Ovary (tissue), 3 donors: ENCODE results near the gene PSTK.

Source experiments
- EP300 ChIP-seq: sonication (generic); formaldehyde crosslinking; IDR thresholded peaks from one replicate; pipeline ENCODE4 v1.6.1; 2017; ENCODE audit warnings: antibody characterized with exemption
- POLR2A ChIP-seq: fragments of 450-650 bp; IDR thresholded peaks from one replicate; pipeline ENCODE4 v1.6.1; 2017; ENCODE audit warnings: antibody characterized with exemption, mild to moderate bottlenecking, moderate library complexity
- TF ChIP-seq, protein P1 (sequence below), 3 donors: fragments of 450-650 bp in 2 of 3; fragments of 200-600 bp in 1 of 3; IDR thresholded peaks; one replicate each; pipeline versions ENCODE4 v1.5.1 to v1.8.0; 2016 to 2022; ENCODE audit warnings: antibody characterized with exemption in 3 of 3, mild to moderate bottlenecking in 1 of 3
- donor health status: DM: no; HTN: no; CAD: no.

DNA sequence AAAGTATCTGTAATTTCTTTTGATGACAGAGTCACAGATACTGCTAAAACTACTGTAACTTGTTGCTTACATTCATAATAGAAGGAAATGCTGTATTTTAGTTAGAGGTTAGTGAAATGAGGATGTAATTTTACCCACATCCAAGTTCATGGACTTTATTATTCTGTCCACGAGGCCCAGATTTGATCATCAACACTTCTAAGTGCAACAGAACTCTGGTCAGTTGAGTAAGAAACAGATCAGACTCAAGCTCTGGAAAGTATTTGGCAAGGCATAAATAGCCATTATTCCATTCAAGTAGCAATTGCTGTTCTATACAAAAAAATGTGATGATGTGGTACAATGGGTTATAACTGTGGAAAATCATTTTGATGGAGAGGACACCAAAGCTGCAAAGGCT lies 50.9 kb downstream of the PSTK start:
- TF ChIP-seq, protein P1, sequence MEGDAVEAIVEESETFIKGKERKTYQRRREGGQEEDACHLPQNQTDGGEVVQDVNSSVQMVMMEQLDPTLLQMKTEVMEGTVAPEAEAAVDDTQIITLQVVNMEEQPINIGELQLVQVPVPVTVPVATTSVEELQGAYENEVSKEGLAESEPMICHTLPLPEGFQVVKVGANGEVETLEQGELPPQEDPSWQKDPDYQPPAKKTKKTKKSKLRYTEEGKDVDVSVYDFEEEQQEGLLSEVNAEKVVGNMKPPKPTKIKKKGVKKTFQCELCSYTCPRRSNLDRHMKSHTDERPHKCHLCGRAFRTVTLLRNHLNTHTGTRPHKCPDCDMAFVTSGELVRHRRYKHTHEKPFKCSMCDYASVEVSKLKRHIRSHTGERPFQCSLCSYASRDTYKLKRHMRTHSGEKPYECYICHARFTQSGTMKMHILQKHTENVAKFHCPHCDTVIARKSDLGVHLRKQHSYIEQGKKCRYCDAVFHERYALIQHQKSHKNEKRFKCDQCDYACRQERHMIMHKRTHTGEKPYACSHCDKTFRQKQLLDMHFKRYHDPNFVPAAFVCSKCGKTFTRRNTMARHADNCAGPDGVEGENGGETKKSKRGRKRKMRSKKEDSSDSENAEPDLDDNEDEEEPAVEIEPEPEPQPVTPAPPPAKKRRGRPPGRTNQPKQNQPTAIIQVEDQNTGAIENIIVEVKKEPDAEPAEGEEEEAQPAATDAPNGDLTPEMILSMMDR (IDR thresholded peaks at IDR 0.05) = no peak
- TF ChIP-seq POLR2A = no peak
- no peak for TF ChIP-seq EP300
